ENCODE measurements around the gene PRPF40A.

Gene PRPF40A

GRCh38 chr2:152695763-152696162, 21.5 kb downstream of the PRPF40A start:
- Histone ChIP-seq H3K9me3 (no peaks in the 10 kb centered on the region), H3K36me3 (peaks cover 21% of the 10 kb centered on the region), H3K27me3 (no peaks in the 10 kb centered on the region), H3K4me1 (ENCODE audit: control insufficient read depth in 1 of 2, insufficient read depth in 1 of 2, low read depth in 1 of 2, low read length in 1 of 2) (no peaks in the 10 kb centered on the region), H3K4me3 (ENCODE audit: low read depth in 1 of 2, low read length in 1 of 2) (no peak overlapping the region), H3K27ac (no peak overlapping the region)
- no peak for TF ChIP-seq CTCF (IDR thresholded peaks at IDR 0.05)

GRCh38 chr2:152694161-152694661, 23.1 kb downstream of the PRPF40A start:
- H3K4me1 ChIP-seq (ENCODE audit: control insufficient read depth in 1 of 2, insufficient read depth in 1 of 2, low read depth in 1 of 2, low read length in 1 of 2): no peaks in the 10 kb centered on the region
- H3K36me3 ChIP-seq: peaks cover 25% of the 10 kb centered on the region
- H3K9me3 ChIP-seq: no peaks in the 10 kb centered on the region
- TF ChIP-seq CTCF (IDR thresholded peaks at IDR 0.05): no peak
- peak overlapping the region; percentile 63 for H3K27ac ChIP-seq
- H3K27me3 ChIP-seq: no peaks in the 10 kb centered on the region
- peak overlapping the region in 1 of 2 experiments; percentile 15 for H3K4me3 ChIP-seq (ENCODE audit: low read depth in 1 of 2, low read length in 1 of 2)

- no peaks in the 10 kb centered on the region for H3K27me3 ChIP-seq
- peaks cover 31% of the 10 kb centered on the region for H3K36me3 ChIP-seq
- H3K9me3 ChIP-seq: no peaks in the 10 kb centered on the region
- no peak for TF ChIP-seq CTCF (IDR thresholded peaks at IDR 0.05)
- H3K4me1 ChIP-seq (ENCODE audit: control insufficient read depth in 1 of 2, insufficient read depth in 1 of 2, low read depth in 1 of 2, low read length in 1 of 2): no peaks in the 10 kb centered on the region
- H3K27ac ChIP-seq: no peak overlapping the region
- H3K4me3 ChIP-seq (ENCODE audit: low read depth in 1 of 2, low read length in 1 of 2): no peak overlapping the region
Observed at GRCh38 chr2:152693033-152693432, 24.2 kb downstream of the PRPF40A start.

- Histone ChIP-seq H3K9me3 (no peaks in the 10 kb centered on the region), H3K4me1 (ENCODE audit: control insufficient read depth in 1 of 2, insufficient read depth in 1 of 2, low read depth in 1 of 2, low read length in 1 of 2) (no peaks in the 10 kb centered on the region), H3K27me3 (no peaks in the 10 kb centered on the region), H3K27ac (no peak overlapping the region), H3K36me3 (peaks cover 22% of the 10 kb centered on the region), H3K4me3 (ENCODE audit: low read depth in 1 of 2, low read length in 1 of 2) (no peak overlapping the region)
- TF ChIP-seq CTCF (IDR thresholded peaks at IDR 0.05): no peak
Observed at GRCh38 chr2:152686321-152686720, 30.9 kb downstream of the PRPF40A start.

GRCh38 chr2:152683400-152683799, 33.9 kb downstream of the PRPF40A start:
- Histone ChIP-seq H3K9me3 (no peaks in the 10 kb centered on the region), H3K4me1 (ENCODE audit: control insufficient read depth in 1 of 2, insufficient read depth in 1 of 2, low read depth in 1 of 2, low read length in 1 of 2) (no peaks in the 10 kb centered on the region), H3K36me3 (peaks cover 42% of the 10 kb centered on the region), H3K27me3 (no peaks in the 10 kb centered on the region), H3K27ac (no peak overlapping the region), H3K4me3 (ENCODE audit: low read depth in 1 of 2, low read length in 1 of 2) (no peak overlapping the region)
- TF ChIP-seq CTCF (IDR thresholded peaks at IDR 0.05): no peak

GRCh38 chr2:152682663-152683062, 34.6 kb downstream of the PRPF40A start:
- no peak overlapping the region for H3K4me3 ChIP-seq (ENCODE audit: low read depth in 1 of 2, low read length in 1 of 2)
- no peaks in the 10 kb centered on the region for H3K9me3 ChIP-seq
- TF ChIP-seq CTCF (IDR thresholded peaks at IDR 0.05): no peak
- no peaks in the 10 kb centered on the region for H3K27me3 ChIP-seq
- H3K4me1 ChIP-seq (ENCODE audit: control insufficient read depth in 1 of 2, insufficient read depth in 1 of 2, low read depth in 1 of 2, low read length in 1 of 2): no peaks in the 10 kb centered on the region
- H3K36me3 ChIP-seq: peaks cover 44% of the 10 kb centered on the region
- H3K27ac ChIP-seq: no peak overlapping the region

Data from neutrophil (primary cell).